VCaP (cell line): Measurements from ENCODE around the gene TMEM219.

Experiments
- H3K27ac ChIP-seq: fragments of 450-650 bp; 2 replicates; pipeline ENCODE4 v1.5.1; 2017
- TF ChIP-seq, protein P1 (sequence below): fragments of 450-650 bp; conservative IDR thresholded peaks from 2 replicates; pipeline ENCODE4 v1.5.1; 2017; ENCODE audit warnings: mild to moderate bottlenecking, moderate library complexity

TMEM219 gene

DNA sequence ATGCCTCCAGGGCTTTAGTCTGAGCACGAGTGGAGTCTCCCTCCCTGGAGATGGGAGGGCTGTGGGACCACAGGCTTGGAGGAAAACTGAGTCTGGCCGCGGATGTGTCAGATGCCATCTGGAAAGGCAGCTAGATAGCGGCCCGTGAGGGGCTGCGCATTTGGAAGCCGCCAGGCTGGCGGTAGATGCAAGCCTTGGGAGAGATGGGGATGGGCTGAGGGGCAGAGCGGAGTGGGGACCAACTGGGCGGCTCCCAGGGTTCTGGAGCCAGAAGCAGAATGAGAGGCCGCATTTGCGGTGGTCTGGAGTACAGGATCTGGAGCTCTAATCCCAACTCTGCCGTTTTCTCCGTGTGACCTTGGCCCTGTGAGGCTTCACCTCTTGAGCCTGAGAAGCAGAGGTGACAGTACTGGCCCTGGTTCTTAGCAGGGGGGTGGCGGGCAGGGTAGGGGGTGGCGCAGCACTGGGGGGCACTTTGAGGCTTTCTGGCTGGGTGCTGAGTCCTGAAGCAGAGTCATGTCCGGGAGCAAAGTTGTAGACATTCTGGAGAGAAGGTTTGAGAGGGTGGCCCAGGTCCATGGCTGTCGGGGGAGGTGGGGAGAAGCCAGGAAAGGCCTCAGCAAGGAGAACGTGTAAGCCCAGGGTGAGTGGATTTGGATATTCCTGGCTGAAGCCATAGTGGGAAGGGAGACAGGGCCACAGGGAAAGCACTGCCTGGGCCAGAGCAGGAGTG, 40.9 kb downstream of the TMEM219 start:
- TF ChIP-seq, protein P1, sequence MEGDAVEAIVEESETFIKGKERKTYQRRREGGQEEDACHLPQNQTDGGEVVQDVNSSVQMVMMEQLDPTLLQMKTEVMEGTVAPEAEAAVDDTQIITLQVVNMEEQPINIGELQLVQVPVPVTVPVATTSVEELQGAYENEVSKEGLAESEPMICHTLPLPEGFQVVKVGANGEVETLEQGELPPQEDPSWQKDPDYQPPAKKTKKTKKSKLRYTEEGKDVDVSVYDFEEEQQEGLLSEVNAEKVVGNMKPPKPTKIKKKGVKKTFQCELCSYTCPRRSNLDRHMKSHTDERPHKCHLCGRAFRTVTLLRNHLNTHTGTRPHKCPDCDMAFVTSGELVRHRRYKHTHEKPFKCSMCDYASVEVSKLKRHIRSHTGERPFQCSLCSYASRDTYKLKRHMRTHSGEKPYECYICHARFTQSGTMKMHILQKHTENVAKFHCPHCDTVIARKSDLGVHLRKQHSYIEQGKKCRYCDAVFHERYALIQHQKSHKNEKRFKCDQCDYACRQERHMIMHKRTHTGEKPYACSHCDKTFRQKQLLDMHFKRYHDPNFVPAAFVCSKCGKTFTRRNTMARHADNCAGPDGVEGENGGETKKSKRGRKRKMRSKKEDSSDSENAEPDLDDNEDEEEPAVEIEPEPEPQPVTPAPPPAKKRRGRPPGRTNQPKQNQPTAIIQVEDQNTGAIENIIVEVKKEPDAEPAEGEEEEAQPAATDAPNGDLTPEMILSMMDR = no peak
- no peak overlapping the region for H3K27ac ChIP-seq

DNA sequence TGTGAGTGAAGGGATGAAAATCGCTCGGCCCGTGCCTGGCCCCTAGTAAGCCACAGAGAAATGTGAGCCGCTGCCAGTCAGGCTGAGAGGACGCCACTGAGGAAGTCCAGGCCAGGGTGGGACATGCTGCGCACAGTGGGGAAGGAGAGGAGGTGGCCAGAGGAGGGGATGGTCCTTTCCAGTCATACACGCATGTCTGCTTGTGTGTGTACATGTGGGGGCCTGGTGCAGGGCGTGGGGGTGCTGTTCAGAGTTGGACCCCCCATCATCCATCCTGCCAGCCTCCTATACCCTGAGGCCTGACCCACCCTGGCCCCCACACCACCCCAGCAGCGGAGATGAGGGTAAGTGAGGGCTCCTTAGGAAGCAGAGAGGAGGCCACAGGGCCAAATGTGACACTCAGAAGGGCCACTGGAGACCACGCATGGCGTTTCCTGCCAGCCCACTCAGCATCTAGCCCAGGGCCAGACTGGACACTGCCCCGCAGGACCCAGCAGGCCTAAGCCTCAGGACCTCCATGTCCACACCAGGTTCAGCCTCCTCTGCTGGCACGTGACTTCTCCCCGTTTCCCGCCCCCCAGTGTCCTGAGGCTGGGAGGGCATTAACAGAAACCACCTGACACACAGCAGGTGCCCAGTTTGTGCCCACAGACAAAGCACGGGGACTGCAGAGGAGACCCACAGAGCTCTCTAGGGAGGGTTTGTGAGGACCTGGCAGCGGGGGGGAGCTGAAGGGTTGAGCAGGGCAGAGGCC, 42.0 kb downstream of the TMEM219 start:
- TF ChIP-seq, protein P1 = no peak
- H3K27ac ChIP-seq = no peak overlapping the region

DNA sequence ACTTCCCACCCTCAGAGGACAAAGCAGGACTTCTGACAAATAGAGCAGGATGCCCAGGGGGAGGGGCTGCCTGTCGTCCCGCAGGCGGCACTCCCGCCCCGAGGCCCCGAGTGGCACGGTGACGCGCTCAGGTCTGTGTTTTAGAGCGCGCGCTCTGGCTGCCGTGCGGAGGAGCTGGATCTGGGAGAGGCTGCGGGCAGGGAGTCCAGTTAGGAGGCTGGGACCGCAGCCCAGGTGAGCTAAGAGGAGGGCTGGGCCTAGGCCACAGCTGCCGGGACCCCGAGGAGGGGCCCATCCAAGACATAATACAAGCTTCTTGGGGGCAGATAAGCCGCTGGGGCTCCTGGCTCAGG, 42.5 kb downstream of the TMEM219 start:
- TF ChIP-seq, protein P1 = no peak
- H3K27ac ChIP-seq = no peak overlapping the region

DNA sequence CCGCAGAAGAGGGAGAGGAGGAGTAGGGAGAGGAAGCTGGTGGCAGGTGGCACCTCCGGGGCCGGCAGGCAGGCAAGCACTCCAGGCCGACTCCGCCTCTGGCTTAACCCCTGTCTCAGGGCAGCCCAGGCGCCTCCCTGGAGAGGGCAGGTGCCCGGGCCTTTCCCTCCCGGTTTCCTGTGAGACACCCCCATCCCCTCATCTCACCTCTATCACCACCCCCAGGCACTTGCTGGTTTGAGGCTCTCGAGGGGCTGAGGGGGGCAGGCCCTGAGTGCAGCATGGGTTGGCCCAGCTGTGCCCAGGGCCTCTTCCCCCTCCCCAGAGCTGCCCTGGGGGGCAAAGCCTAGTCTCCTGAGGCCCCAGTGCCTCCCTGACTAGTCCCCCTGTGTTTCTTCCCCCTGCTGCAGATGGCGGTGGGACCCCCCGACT, 42.9 kb downstream of the TMEM219 start:
- TF ChIP-seq, protein P1 = no peak
- no peak overlapping the region for H3K27ac ChIP-seq

DNA sequence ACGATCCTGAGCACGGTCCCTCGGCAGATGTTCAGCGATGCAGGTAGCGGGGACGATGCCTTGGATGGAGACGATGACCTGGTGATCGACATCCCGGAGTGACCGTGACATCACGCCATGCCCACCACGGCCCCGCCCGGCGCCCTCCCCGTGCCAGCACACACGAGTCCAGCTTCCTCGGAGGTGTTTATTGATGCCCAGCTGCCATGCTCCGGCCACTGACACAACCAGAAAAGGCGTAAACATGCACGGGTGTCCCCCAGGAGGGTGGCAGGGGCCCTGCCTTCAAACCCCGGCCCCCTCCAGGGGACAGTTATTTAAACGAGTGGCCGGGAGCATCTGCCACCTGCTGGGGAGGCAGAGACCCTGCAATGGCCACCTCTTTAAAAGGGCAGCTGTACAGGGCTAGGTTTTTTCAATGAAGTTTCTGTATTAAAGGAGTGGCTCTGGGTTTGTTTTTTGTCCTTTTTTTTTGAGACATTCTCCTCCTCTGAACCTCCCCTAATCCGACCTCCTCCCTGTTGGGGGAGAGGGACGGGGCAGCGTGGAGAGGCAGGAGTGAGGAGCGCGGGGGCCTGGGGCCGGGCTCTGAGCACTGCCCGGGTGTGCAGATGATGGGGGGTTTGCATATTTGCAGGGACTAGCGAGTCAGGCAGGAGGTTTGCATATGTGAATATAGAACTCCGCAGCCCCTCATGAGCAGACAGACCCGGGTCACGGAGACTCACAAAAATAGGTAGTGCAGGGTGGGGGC, 43.6 kb downstream of the TMEM219 start:
- no peak overlapping the region for H3K27ac ChIP-seq
- TF ChIP-seq, protein P1 = peak; percentile 81

DNA sequence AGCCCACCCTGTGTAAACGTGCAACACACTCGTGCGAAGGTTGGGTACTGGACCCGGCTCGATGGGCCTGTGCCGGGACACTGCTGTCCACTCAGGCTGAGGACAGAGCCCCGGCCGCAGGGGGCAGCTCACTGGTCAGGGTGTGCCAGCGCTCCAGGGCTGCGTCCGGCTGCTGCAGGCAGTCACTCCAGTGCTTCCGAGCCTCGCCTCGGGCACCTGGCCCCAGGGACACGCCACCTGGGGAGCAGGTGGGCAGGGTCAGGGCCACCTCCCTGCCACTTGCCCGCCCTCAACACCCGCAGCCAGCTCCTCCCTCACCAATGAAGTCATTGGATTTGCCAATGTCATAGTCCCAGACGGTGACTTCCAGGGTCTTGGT, 44.2 kb downstream of the TMEM219 start:
- H3K27ac ChIP-seq = no peak overlapping the region
- TF ChIP-seq, protein P1 = no peak
